ENCODE measurements around the gene HIP1. TPM values are rescaled to one million over a fixed set of nuclear protein-coding genes. Genes with fewer than 3 reads are reported as not detected.
A peak's percentile ranks its signal among the peaks of the same experiment; 100 is the strongest.
"Not testable (repeated sequence)": the region's sequence is repeated elsewhere in the genome, so short reads cannot be mapped to it uniquely, and the experiment has no call there.

The HIP1 gene
- total and polyA plus RNA-seq, 8 donors = 3.6 to 14.8 (median 5.2) TPM

DNA sequence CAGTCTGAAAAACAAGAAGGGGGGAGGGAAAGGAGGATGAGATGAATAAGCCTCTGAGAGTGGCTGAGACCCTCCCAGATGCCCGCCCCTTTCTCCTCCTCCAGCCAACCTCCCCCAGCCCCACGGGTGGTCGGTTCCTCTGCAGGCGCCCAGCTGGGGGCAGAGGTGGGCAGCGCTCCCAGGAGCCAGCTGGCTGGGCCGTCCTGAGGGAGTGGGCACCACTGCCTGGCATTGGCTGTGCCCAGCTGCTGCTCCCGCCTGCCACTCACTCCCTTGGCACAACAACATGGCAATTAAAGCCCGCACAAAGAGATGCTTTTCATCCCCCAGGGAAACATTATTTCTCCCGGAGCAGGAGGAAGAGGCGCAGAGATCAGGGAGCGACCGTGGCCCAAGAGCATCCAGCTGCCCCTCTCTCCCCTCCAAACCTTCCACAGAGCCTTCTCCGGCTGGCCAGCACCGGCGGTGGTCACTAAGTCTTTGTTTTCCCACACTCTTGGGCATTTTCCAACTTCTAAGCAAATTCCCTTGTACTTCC lies 139.4 kb downstream of the HIP1 start:
- no peaks in the 10 kb centered on the region for H3K36me3 ChIP-seq
- H3K9me3 ChIP-seq = no peaks in the 10 kb centered on the region
- no peaks in the 10 kb centered on the region for H3K4me1 ChIP-seq
- 48 to 56% methylated on average over 15 of the region's 15 CpGs for WGBS, 2 donors
- peak in 1 of 4 donors; percentile 14 for ATAC-seq
- TF ChIP-seq, protein P1, sequence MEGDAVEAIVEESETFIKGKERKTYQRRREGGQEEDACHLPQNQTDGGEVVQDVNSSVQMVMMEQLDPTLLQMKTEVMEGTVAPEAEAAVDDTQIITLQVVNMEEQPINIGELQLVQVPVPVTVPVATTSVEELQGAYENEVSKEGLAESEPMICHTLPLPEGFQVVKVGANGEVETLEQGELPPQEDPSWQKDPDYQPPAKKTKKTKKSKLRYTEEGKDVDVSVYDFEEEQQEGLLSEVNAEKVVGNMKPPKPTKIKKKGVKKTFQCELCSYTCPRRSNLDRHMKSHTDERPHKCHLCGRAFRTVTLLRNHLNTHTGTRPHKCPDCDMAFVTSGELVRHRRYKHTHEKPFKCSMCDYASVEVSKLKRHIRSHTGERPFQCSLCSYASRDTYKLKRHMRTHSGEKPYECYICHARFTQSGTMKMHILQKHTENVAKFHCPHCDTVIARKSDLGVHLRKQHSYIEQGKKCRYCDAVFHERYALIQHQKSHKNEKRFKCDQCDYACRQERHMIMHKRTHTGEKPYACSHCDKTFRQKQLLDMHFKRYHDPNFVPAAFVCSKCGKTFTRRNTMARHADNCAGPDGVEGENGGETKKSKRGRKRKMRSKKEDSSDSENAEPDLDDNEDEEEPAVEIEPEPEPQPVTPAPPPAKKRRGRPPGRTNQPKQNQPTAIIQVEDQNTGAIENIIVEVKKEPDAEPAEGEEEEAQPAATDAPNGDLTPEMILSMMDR (IDR thresholded peaks at IDR 0.05) = no peak
- H3K27ac ChIP-seq = peak overlapping the region in 1 of 4 donors; percentile 17
- peak in 1 of 6 donors; percentile 58 for DNase-seq
- intact Hi-C loops (cut with DNase I) = no loop called here
- no peak for FAIRE-seq
- H3K27me3 ChIP-seq = no peaks in the 10 kb centered on the region
- H3K4me3 ChIP-seq = no peak overlapping the region

DNA sequence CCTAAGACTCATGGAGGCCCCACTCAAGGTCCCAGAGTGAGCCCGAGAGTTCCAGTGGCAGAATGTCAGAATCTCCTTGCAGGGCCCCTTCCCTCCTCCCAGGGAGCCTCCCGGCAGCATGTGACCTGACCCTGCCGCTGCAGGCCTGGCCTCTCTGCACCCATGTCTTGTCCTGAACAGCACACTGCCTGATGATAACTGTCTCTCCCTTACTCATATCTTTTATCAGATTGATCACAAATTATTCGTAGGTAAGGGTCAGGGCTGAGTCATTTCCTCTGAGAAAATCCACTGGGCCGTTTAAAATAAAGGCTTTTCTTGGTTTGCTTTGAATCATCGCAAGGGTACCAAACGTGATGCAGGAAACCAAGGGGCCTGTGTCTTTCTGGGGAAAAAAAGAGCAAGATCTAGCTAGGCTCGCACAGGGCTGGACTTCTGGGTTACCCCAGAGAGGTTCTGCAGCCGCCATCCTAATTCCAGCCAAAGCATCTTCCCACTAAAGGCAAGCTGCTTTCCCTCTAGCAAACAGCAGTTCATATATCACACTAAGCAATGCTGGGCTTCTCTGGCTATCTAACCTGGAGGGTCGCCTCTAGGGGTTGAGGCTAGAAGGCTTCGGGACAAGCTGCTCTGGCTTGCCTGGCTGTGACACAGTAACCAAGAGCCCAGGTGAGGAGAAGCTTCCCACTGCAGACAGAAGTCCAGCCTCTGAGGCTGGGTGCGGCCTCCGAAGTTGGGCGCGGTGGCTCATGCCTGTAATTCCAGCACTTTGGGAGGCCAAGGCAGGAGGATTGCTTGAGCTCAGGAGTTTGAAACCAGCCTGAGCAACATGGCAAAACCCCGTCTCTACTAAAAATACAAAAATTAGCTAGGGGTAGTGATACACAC lies 141.8 kb downstream of the HIP1 start:
- ATAC-seq (no peak), DNase-seq (peak in 1 of 6 donors; percentile 25), FAIRE-seq (no peak)
- H3K27ac ChIP-seq = no peak overlapping the region
- no peaks in the 10 kb centered on the region for H3K9me3 ChIP-seq
- no peak overlapping the region for H3K4me3 ChIP-seq
- H3K27me3 ChIP-seq = no peaks in the 10 kb centered on the region
- H3K36me3 ChIP-seq = no peaks in the 10 kb centered on the region
- TF ChIP-seq, protein P1 (IDR thresholded peaks at IDR 0.05) = no peak
- 87 to 88% methylated on average over 16 of the region's 16 CpGs for WGBS, 2 donors
- H3K4me1 ChIP-seq = no peaks in the 10 kb centered on the region
- intact Hi-C loops (cut with DNase I) = no loop called here

DNA sequence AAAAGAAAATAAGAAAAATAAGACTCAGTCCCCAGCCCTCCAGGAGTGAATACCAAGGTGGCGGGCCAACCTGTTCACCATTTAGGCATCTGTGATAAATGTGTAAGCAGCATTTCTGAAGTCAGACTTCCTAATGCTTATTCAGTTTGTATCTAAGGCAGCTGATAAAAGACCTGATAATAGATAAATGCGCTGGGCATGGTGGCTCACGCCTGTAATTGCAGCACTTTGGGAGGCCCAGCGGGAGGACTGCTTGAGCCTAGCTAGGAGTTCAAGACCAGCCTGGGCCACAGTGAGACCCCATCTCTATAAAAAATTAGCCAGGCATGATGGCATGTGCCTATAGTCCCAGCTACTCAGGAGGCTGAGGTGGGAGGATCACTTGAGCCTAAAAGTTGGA lies 143.0 kb downstream of the HIP1 start:
- H3K4me3 ChIP-seq = no peak overlapping the region
- intact Hi-C loops (cut with DNase I) = no loop called here
- H3K4me1 ChIP-seq = no peaks in the 10 kb centered on the region
- H3K9me3 ChIP-seq = no peaks in the 10 kb centered on the region
- FAIRE-seq = no peak
- no peak for ATAC-seq
- no peaks in the 10 kb centered on the region for H3K27me3 ChIP-seq
- peak in 1 of 6 donors; percentile 15 for DNase-seq
- no peak overlapping the region for H3K27ac ChIP-seq
- TF ChIP-seq, protein P1 (IDR thresholded peaks at IDR 0.05) = no peak
- WGBS, 2 donors = 94 to 98% methylated on average over 4 of the region's 4 CpGs
- H3K36me3 ChIP-seq = no peaks in the 10 kb centered on the region

DNA sequence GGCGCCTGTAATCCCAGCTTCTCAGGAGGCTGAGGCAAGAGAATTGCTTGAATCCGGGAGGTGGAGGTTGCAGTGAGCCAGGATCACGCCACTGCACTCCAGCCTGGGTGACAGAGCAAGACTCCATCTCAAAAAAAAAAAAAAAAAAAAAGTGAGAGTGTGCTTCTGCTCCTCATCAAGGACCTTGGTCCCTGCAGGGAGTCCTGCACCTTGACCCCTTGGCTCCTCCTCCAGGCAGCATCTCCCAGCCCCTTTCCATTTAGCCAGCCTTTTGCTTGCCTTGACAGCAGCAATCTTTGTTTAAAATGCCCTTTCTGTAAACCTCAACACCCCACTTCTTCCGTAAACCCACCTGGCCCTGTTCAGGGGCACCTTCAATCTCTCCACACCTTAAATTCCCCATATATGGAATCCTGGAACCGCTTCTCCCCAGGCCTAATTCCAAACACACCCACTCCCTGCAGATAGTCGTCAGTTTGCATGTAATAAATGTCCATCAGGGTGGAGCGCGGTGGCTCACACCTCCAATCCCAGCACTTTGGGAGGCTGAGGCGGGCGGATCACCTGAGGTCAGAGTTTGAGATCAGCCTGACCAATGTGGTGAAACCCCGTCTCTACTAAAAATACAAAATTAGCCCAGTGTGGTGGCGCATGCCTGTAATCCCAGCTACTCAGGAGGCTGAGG lies 145.1 kb downstream of the HIP1 start:
- H3K4me3 ChIP-seq; H3K9me3 ChIP-seq; ATAC-seq; H3K36me3 ChIP-seq; FAIRE-seq; DNase-seq; H3K27me3 ChIP-seq; intact Hi-C loops (cut with DNase I); H3K27ac ChIP-seq; H3K4me1 ChIP-seq: not testable (repeated sequence)
- WGBS, 2 donors = 88 to 93% methylated on average over 11 to 12 of the region's 12 CpGs

DNA sequence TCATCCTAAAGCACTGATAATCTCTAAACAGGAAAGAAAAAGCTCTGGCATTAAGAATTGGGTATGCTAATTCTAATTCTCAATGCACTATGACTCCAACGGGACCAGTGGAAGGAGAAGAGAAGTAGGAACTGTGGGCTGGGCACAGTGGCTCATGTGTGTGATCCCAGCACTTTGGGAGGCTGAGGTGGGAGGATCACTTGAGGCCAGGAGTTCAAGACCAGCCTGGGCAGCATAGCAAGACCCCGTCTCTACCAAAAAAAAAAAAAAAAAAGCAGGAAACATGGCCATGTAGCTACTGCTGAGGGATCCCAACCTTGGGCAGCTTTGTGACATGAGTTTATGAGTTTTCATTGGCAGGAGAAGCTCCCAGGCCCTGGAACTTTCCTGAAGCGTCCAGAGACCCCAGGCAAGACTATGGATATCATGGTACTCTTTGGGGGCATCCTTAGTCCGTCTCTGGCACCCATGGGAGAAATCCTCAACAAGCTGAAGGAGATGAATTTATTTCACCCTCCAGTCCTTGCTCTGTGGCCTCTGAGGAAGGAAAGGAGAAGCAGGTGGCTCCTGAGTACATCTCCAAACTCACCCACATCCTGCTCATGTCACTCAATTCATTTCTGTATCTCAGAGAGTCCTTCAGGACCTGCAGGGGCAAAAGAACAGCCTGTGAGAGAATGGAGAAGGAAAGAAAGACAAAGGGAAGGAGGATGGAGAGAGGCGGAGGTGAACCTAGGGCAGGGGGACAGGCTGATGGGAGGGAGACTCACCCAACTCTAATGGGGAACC lies 147.1 kb downstream of the HIP1 start:
- Histone ChIP-seq H3K9me3 (no peaks in the 10 kb centered on the region), H3K36me3 (no peaks in the 10 kb centered on the region), H3K27ac (no peak overlapping the region), H3K27me3 (no peaks in the 10 kb centered on the region), H3K4me1 (no peaks in the 10 kb centered on the region), H3K4me3 (no peak overlapping the region)
- no peak for FAIRE-seq
- peak in 1 of 6 donors; percentile 0 for DNase-seq
- TF ChIP-seq, protein P1 (IDR thresholded peaks at IDR 0.05) = no peak
- no peak for ATAC-seq
- intact Hi-C loops (cut with DNase I) = no loop called here
- WGBS, 2 donors = 90 to 91% methylated on average over 3 to 5 of the region's 5 CpGs

All from pancreas (tissue), 10 donors.